ENCODE results near the gene PFN3. TPM values are rescaled to one million over a fixed set of nuclear protein-coding genes. Genes with fewer than 3 reads are reported as not detected.

PFN3 gene
- total and polyA plus RNA-seq, 2 of the 13 experiments (the other 11 are each of a cell fraction or from before 2014, with no cell fraction given) = not detected

DNA sequence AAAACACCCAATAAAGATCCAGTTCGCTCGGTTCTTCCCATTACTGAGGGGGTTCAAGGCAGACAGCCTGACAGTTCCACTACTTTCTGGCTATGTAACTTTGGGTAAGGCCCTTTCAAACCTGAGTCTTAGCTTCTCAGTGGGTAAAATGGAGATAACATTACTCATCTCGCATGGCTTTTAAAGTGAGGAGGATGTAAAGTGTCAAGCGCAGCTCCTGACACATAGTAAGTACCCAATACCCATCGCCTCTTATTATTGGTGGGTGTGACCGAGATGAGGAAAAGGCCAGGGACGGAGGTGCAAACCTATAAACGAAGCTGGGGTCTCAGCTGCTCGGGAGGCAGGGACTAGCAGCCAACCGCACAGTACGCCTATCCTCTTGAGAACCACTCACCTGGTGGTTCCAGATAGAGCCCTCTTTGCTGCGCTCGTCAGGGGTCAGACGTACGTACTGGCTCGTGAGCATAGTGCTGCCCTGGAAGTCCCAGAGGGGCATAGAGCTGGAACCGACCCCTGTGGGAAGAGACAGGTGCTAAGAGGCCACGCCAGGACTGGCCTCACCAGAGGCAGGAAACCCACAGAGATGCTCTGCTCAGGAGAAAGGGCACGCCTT is 49.6 kb downstream of the PFN3 start:
- Histone ChIP-seq H3K27ac (ENCODE audit: extremely low read length, insufficient read depth, low read length) (peak overlapping the region; percentile 94), H4K20me1 (ENCODE audit: insufficient read depth, low read length) (no peaks in the 10 kb centered on the region), H3K9ac (ENCODE audit: insufficient read depth, low read depth, low read length) (peak overlapping the region; percentile 95), H3K36me3 (replicated peaks in 1 of 2; ENCODE audit: control insufficient read depth in 1 of 2, insufficient read depth in 2 of 2, low read length in 2 of 2) (peaks cover 6 to 15% of the 10 kb centered on the region in 2 experiments), H2AFZ (ENCODE audit: low read length) (no peak overlapping the region), H3K27me3 (ENCODE audit: control insufficient read depth in 1 of 2, insufficient read depth in 2 of 2, low read length in 2 of 2) (no peaks in the 10 kb centered on the region; a peak in 1 of 5 replicates), H3K4me3 (replicated peaks in 1 of 3; ENCODE audit: insufficient read depth in 1 of 3, low read depth in 2 of 3, low read length in 3 of 3) (peak overlapping the region; percentile 92 to 98 (median 93)), H3K79me2 (ENCODE audit: insufficient read depth, low read length) (peaks cover 50% of the 10 kb centered on the region), H3K4me1 (ENCODE audit: insufficient read depth, low read length) (peaks cover 79% of the 10 kb centered on the region), H3K9me3 (ENCODE audit: low read length) (no peaks in the 10 kb centered on the region), H3K4me2 (ENCODE audit: low read depth, low read length) (peak overlapping the region; percentile 94)
- FAIRE-seq (no peak), ATAC-seq (peak; percentile 18), DNase-seq (ENCODE audit: low spot score) (no peak)
- BruUV-seq (replicated peaks) = TSS peak; percentile 55
- POLR2A ChIA-PET = interaction anchor here (1.0 to 6.8 kb wide), 9 partner anchors 15 to 264 kb away, joined by 3 to 84 read pairs (median 10); no protein-coding TSS in a partner anchor
- WGBS (ENCODE audit: low lambda C conversion rate) = 9% methylated on average over 10 of the region's 19 CpGs
- intact Hi-C loops (cut with micrococcal nuclease; ENCODE audit: unreplicated experiment) = no loop called here
- CTCF ChIA-PET (ENCODE audit: low intra/inter-chr PET ratio, low total read pairs) = no interaction called here
- in situ Hi-C loops (cut with HindIII; ENCODE audit: extremely low pct_ligation_motif_present, low pct_unique_long_range_greater_than_20kb) = loop anchor here (25.0 kb wide), 1 partner anchor 814 kb away; the partner anchor contains the start of genes CDHR2 and RNF44
- TF ChIP-seq HCFC1 (IDR thresholded peaks at IDR 0.05; ENCODE audit: low read depth, low read length) (no peak), ZNF430 (CRISPR knock-in tag; IDR thresholded peaks at IDR 0.05) (0 out of 2 replicates have a peak, but pooled peaks have one; percentile 47), GFI1 (CRISPR knock-in tag; IDR thresholded peaks at IDR 0.05; ENCODE audit: borderline replicate concordance) (peak; percentile 30; the same call in 1 of the 2 replicates), ZNF883 (CRISPR knock-in tag; IDR thresholded peaks at IDR 0.05; ENCODE audit: not compliant biosample characterization) (peak; percentile 28), SAFB2 (CRISPR knock-in tag; IDR thresholded peaks at IDR 0.05; ENCODE audit: borderline replicate concordance, low read depth) (0 out of 2 replicates have a peak, but pooled peaks have one; percentile 12), NR3C1 (CRISPR knock-in tag; IDR thresholded peaks at IDR 0.05) (no peak), ADNP (CRISPR knock-in tag; IDR thresholded peaks at IDR 0.05) (no peak), CENPT (CRISPR knock-in tag; IDR thresholded peaks at IDR 0.05; ENCODE audit: low read depth) (no peak)
- TF ChIP-seq, protein P1, sequence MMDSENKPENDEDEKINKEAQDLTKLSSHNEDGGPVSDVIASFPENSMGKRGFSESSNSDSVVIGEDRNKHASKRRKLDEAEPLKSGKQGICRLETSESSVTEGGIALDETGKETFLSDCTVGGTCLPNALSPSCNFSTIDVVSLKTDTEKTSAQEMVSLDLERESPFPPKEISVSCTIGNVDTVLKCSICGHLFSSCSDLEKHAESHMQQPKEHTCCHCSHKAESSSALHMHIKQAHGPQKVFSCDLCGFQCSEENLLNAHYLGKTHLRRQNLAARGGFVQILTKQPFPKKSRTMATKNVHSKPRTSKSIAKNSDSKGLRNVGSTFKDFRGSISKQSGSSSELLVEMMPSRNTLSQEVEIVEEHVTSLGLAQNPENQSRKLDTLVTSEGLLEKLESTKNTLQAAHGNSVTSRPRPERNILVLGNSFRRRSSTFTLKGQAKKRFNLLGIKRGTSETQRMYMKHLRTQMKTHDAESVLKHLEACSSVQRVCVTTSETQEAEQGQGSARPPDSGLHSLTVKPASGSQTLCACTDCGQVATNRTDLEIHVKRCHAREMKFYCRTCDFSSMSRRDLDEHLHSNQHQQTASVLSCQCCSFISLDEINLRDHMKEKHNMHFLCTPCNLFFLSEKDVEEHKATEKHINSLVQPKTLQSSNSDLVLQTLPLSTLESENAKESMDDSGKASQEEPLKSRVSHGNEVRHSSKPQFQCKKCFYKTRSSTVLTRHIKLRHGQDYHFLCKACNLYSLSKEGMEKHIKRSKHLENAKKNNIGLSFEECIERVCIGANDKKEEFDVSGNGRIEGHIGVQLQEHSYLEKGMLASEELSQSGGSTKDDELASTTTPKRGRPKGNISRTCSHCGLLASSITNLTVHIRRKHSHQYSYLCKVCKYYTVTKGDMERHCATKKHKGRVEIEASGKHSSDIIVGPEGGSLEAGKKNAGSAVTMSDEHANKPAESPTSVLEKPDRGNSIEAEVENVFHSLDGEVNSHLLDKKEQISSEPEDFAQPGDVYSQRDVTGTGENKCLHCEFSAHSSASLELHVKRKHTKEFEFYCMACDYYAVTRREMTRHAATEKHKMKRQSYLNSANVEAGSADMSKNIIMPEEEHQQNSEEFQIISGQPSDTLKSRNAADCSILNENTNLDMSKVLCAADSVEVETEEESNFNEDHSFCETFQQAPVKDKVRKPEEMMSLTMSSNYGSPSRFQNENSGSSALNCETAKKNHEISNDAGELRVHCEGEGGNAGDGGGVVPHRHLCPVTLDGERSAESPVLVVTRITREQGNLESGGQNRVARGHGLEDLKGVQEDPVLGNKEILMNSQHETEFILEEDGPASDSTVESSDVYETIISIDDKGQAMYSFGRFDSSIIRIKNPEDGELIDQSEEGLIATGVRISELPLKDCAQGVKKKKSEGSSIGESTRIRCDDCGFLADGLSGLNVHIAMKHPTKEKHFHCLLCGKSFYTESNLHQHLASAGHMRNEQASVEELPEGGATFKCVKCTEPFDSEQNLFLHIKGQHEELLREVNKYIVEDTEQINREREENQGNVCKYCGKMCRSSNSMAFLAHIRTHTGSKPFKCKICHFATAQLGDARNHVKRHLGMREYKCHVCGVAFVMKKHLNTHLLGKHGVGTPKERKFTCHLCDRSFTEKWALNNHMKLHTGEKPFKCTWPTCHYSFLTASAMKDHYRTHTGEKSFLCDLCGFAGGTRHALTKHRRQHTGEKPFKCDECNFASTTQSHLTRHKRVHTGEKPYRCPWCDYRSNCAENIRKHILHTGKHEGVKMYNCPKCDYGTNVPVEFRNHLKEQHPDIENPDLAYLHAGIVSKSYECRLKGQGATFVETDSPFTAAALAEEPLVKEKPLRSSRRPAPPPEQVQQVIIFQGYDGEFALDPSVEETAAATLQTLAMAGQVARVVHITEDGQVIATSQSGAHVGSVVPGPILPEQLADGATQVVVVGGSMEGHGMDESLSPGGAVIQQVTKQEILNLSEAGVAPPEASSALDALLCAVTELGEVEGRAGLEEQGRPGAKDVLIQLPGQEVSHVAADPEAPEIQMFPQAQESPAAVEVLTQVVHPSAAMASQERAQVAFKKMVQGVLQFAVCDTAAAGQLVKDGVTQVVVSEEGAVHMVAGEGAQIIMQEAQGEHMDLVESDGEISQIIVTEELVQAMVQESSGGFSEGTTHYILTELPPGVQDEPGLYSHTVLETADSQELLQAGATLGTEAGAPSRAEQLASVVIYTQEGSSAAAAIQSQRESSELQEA (CRISPR knock-in tag; IDR thresholded peaks at IDR 0.05; ENCODE audit: not compliant biosample characterization) = peak; percentile 26
- TF ChIP-seq, protein P2, sequence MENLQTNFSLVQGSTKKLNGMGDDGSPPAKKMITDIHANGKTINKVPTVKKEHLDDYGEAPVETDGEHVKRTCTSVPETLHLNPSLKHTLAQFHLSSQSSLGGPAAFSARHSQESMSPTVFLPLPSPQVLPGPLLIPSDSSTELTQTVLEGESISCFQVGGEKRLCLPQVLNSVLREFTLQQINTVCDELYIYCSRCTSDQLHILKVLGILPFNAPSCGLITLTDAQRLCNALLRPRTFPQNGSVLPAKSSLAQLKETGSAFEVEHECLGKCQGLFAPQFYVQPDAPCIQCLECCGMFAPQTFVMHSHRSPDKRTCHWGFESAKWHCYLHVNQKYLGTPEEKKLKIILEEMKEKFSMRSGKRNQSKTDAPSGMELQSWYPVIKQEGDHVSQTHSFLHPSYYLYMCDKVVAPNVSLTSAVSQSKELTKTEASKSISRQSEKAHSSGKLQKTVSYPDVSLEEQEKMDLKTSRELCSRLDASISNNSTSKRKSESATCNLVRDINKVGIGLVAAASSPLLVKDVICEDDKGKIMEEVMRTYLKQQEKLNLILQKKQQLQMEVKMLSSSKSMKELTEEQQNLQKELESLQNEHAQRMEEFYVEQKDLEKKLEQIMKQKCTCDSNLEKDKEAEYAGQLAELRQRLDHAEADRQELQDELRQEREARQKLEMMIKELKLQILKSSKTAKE (CRISPR knock-in tag; IDR thresholded peaks at IDR 0.05; ENCODE audit: borderline replicate concordance) = no peak
- TF ChIP-seq, protein P3, sequence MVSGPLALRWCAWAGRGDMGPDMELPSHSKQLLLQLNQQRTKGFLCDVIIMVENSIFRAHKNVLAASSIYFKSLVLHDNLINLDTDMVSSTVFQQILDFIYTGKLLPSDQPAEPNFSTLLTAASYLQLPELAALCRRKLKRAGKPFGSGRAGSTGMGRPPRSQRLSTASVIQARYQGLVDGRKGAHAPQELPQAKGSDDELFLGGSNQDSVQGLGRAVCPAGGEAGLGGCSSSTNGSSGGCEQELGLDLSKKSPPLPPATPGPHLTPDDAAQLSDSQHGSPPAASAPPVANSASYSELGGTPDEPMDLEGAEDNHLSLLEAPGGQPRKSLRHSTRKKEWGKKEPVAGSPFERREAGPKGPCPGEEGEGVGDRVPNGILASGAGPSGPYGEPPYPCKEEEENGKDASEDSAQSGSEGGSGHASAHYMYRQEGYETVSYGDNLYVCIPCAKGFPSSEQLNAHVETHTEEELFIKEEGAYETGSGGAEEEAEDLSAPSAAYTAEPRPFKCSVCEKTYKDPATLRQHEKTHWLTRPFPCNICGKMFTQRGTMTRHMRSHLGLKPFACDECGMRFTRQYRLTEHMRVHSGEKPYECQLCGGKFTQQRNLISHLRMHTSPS (CRISPR knock-in tag; IDR thresholded peaks at IDR 0.05; ENCODE audit: low read depth) = 0 out of 2 replicates have a peak, but pooled peaks have one; percentile 18

Data from HepG2 (cell line).